GM15510 (cell line): ENCODE data around the gene PARN.

Experiments
- POLR2A ChIP-seq: IDR thresholded peaks from 3 replicates; pipeline ENCODE4 v1.6.1; 2011; ENCODE audit warnings: borderline replicate concordance; ENCODE audit not compliant: insufficient read length; ENCODE audit errors: extremely low read depth

The PARN gene

GRCh38 chr16:14606102-14606501, 24.0 kb downstream of the PARN start:
- TF ChIP-seq POLR2A = no peak

- no peak for TF ChIP-seq POLR2A
These were observed 27.6 kb downstream of the PARN start for GRCh38 chr16:14602443-14602963.

- no peak for TF ChIP-seq POLR2A
These were observed 29.9 kb downstream of the PARN start for GRCh38 chr16:14600164-14600563.

- TF ChIP-seq POLR2A = no peak
These were observed 43.3 kb downstream of the PARN start for GRCh38 chr16:14586637-14587305.

- no peak for TF ChIP-seq POLR2A
These were observed 44.8 kb downstream of the PARN start for GRCh38 chr16:14585287-14585686.

DNA sequence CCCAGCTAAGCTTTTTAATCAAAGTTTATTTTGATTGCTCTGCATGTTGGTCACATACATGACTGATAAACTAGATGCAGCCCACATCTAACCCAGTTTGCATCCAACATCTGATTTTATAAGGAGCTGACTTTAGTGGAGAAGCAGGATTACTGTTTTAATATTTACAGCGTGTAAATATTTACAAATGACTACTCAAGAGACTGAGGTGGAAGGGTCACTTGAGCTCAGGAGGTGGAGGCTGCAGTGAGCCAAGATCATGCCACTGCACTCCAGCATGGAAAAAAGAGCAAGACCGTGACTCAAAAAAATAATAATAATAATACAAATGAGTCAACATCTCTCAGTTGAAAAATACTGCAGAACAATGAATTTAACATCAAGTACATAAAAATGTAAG, 50.8 kb downstream of the PARN start:
- no peak for TF ChIP-seq POLR2A

- no peak for TF ChIP-seq POLR2A
These were observed 53.5 kb downstream of the PARN start for GRCh38 chr16:14576532-14576931.

DNA sequence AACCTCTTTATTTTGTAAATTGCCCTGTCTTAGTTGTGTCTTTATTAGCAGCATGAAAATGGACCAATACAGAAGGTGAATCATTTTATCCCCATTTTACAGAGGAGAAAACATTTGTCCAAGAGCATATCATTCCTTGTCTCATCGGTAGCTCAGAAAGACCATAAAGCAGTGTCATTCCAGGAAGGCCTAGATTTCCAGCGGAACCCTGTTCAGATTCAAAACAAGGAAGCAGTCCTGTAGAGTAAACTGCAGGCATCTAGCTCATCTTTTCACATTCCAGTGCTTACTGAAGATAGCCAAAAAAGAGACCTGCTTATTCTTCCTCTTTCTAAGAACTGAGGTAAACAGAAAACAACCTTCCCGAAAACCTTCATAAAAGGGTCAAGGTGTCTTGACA, 54.0 kb downstream of the PARN start:
- TF ChIP-seq POLR2A = no peak

GRCh38 chr16:14572535-14572934, 57.5 kb downstream of the PARN start:
- TF ChIP-seq POLR2A = no peak

DNA sequence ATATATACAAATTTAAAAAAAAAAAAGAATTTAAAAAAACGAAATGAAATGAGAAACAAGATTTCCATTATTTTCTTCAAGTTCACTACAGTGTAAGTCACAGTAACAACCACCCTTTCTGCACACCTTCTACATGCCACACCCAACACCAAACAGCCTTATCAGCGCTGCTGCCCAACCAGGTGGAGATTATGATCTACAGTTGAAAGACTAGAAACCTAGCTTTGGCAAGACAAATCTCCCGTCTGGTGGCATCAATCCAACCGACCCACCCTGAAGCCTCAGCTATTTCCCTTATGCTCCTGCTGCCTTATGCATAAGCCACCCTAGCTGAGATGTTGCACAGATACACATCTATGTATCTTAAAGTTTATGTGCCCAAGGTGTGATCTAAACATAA, 60.8 kb downstream of the PARN start:
- TF ChIP-seq POLR2A = no peak

GRCh38 chr16:14566599-14566998, 63.5 kb downstream of the PARN start:
- TF ChIP-seq POLR2A = no peak

GRCh38 chr16:14565688-14566025, 64.4 kb downstream of the PARN start:
- no peak for TF ChIP-seq POLR2A

GRCh38 chr16:14564861-14565687, 65.0 kb downstream of the PARN start:
- TF ChIP-seq POLR2A = no peak

- no peak for TF ChIP-seq POLR2A
These were observed 65.7 kb downstream of the PARN start for GRCh38 chr16:14564323-14564722.

DNA sequence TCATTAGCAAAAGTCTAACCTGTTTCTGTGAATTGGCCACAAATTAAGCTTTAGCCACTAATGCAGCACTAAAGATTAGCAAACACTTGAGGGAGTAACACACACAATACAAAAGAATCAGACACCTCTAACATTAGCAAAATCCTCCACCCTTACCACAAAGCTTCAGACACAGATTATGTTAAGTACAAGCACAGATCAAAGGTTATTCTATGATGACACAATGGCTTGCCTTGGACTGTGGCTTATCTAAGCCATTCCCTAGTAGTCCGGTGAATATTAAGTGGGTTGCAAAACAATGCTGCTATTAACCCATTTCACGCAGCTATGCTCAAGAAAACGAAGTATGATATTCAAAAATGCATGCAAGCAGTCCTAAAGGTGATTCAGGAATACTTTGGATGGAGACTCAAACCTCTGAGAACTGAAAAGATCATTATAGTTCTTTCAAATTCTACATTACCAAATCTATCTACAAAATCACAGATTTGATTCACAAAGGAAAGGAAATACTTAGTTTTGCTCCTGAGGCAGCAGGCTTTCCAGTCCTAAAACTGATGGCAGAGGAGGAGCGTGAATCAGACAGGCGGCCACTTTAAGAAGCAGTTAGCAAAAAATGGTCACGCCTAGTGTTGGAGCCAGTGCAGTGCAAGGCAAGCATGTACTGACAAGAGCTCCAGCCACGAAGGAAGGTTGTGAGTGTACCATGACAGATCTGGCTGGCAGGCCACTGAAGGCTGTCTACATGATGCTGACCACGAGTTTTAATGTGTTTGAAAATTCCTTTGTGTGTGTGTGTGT, 67.2 kb downstream of the PARN start:
- TF ChIP-seq POLR2A = no peak

GRCh38 chr16:14560523-14560922, 69.5 kb downstream of the PARN start:
- TF ChIP-seq POLR2A = no peak

DNA sequence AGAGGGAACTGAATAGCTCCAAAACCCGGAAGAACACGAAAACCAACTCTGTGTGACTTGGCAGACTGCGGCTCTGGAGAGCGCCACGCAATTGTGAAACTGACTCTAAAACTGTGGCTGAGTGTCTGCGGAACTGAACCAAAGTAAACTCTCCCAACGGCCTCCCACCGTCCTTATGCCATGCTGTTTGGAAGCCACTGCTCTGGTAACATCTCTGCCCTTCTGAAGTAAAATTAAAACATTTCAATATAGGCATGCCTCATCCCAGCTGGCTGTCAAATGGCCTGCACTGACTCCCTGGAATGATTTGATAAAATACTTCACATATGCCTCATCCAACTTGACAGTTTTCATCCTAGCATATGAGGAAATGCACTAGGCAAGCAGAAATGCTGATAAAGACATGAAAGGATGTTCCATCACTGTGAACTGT, 70.2 kb downstream of the PARN start:
- no peak for TF ChIP-seq POLR2A
